ENCODE data around the gene TCF12.

The TCF12 gene

DNA sequence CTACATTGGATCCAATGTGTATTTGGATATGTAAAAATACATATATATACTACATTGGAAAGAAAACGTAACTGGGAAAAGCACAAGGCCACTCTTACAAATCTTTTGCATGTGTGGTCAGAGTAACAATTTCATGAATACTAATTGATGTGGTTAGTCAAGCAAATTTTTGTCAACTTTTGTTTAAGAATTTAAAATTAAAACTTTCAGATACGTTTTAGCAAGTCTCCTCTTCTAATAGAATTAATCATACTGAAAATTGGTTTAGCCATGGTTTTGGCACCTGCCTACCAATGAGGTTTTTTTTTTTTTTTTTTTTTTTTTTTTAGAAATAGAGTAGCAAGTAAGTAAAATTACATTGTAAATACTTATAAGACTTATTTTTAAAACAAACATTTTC lies 304.9 kb downstream of the TCF12 start:
- H3K4me3 ChIP-seq (ENCODE audit: low read depth, low read length), result no peak overlapping the region
- no peaks in the 10 kb centered on the region for H3K9me3 ChIP-seq (ENCODE audit: control insufficient read depth, low read length)
- TF ChIP-seq, protein P1, sequence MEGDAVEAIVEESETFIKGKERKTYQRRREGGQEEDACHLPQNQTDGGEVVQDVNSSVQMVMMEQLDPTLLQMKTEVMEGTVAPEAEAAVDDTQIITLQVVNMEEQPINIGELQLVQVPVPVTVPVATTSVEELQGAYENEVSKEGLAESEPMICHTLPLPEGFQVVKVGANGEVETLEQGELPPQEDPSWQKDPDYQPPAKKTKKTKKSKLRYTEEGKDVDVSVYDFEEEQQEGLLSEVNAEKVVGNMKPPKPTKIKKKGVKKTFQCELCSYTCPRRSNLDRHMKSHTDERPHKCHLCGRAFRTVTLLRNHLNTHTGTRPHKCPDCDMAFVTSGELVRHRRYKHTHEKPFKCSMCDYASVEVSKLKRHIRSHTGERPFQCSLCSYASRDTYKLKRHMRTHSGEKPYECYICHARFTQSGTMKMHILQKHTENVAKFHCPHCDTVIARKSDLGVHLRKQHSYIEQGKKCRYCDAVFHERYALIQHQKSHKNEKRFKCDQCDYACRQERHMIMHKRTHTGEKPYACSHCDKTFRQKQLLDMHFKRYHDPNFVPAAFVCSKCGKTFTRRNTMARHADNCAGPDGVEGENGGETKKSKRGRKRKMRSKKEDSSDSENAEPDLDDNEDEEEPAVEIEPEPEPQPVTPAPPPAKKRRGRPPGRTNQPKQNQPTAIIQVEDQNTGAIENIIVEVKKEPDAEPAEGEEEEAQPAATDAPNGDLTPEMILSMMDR (IDR thresholded peaks at IDR 0.05), result no peak
- no peaks in the 10 kb centered on the region for H3K36me3 ChIP-seq (ENCODE audit: control insufficient read depth, insufficient read depth, low read length)
- H3K27ac ChIP-seq, result no peak overlapping the region
- H3K9ac ChIP-seq, result no peak overlapping the region
- H2AFZ ChIP-seq, result no peak overlapping the region
- peaks cover 6% of the 10 kb centered on the region for H3K79me2 ChIP-seq
- H3K4me1 ChIP-seq, result no peaks in the 10 kb centered on the region
- H3K4me2 ChIP-seq (ENCODE audit: low read length), result no peak overlapping the region
- H3K27me3 ChIP-seq (ENCODE audit: control insufficient read depth, insufficient read depth, low read length), result no peaks in the 10 kb centered on the region

DNA sequence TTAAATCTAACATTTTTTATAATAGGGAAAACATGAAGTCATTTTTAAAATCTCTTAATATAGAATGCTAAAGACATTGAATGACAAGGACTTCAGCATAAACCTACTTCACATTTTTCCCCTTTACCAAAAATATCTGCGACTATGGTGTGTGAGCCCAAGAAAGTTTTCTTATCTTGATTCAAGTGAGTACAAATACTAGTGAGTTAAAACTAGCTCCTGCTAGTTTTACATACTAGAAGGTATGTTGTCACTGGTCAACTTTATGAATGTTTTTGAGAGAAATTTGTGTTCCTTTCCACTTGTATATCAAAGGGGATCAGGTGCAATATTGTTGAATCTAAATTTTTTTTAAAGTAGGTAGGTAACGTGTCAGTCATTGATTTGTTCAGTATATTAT lies 305.4 kb downstream of the TCF12 start:
- no peak overlapping the region for H3K4me2 ChIP-seq (ENCODE audit: low read length)
- no peak overlapping the region for H2AFZ ChIP-seq
- H3K27ac ChIP-seq, result no peak overlapping the region
- peaks cover 6% of the 10 kb centered on the region for H3K79me2 ChIP-seq
- no peak overlapping the region for H3K4me3 ChIP-seq (ENCODE audit: low read depth, low read length)
- TF ChIP-seq, protein P1 (IDR thresholded peaks at IDR 0.05), result no peak
- H3K9ac ChIP-seq, result no peak overlapping the region
- no peaks in the 10 kb centered on the region for H3K4me1 ChIP-seq
- H3K9me3 ChIP-seq (ENCODE audit: control insufficient read depth, low read length), result no peaks in the 10 kb centered on the region
- H3K36me3 ChIP-seq (ENCODE audit: control insufficient read depth, insufficient read depth, low read length), result no peaks in the 10 kb centered on the region
- H3K27me3 ChIP-seq (ENCODE audit: control insufficient read depth, insufficient read depth, low read length), result no peaks in the 10 kb centered on the region

DNA sequence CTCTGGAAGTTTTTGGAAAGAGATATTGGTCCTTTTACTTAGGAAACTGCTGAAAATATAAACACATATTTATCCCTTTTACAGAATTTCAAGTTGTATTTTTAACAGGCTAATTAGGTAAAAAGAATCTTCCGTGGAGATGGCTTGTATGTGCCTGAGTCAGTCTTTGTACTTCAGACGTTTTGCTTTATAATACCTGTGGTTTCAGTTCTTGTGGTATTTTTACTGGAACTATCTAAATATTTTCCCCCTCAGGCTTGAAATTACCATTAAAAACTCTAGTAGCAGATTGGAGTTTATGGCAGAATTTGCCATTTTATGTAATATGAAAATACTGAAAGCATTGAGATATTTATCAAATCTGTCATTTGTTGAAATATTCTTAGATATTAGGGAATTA lies 306.2 kb downstream of the TCF12 start:
- H3K36me3 ChIP-seq (ENCODE audit: control insufficient read depth, insufficient read depth, low read length), result no peaks in the 10 kb centered on the region
- TF ChIP-seq, protein P1 (IDR thresholded peaks at IDR 0.05), result no peak
- H3K4me3 ChIP-seq (ENCODE audit: low read depth, low read length), result no peak overlapping the region
- H3K4me1 ChIP-seq, result no peaks in the 10 kb centered on the region
- no peak overlapping the region for H2AFZ ChIP-seq
- H3K9me3 ChIP-seq (ENCODE audit: control insufficient read depth, low read length), result no peaks in the 10 kb centered on the region
- H3K79me2 ChIP-seq, result peaks cover 2% of the 10 kb centered on the region
- H3K9ac ChIP-seq, result no peak overlapping the region
- no peak overlapping the region for H3K4me2 ChIP-seq (ENCODE audit: low read length)
- H3K27me3 ChIP-seq (ENCODE audit: control insufficient read depth, insufficient read depth, low read length), result no peaks in the 10 kb centered on the region
- no peak overlapping the region for H3K27ac ChIP-seq

- Histone ChIP-seq H3K4me2 (ENCODE audit: low read length) (no peak overlapping the region), H3K79me2 (peaks cover 2% of the 10 kb centered on the region), H3K36me3 (ENCODE audit: control insufficient read depth, insufficient read depth, low read length) (no peaks in the 10 kb centered on the region), H3K4me3 (ENCODE audit: low read depth, low read length) (no peak overlapping the region), H3K9me3 (ENCODE audit: control insufficient read depth, low read length) (no peaks in the 10 kb centered on the region), H2AFZ (no peak overlapping the region), H3K27me3 (ENCODE audit: control insufficient read depth, insufficient read depth, low read length) (no peaks in the 10 kb centered on the region), H3K9ac (no peak overlapping the region), H3K4me1 (no peaks in the 10 kb centered on the region), H3K27ac (no peak overlapping the region)
- TF ChIP-seq, protein P1 (IDR thresholded peaks at IDR 0.05), result no peak
Measured at GRCh38 chr15:57227166-57227565, 308.7 kb downstream of the TCF12 start.

- Histone ChIP-seq H3K4me1 (no peaks in the 10 kb centered on the region), H3K4me3 (ENCODE audit: low read depth, low read length) (no peak overlapping the region), H3K36me3 (ENCODE audit: control insufficient read depth, insufficient read depth, low read length) (no peaks in the 10 kb centered on the region), H3K27ac (no peak overlapping the region), H3K4me2 (ENCODE audit: low read length) (no peak overlapping the region), H2AFZ (no peak overlapping the region), H3K79me2 (peaks cover 2% of the 10 kb centered on the region), H3K27me3 (ENCODE audit: control insufficient read depth, insufficient read depth, low read length) (no peaks in the 10 kb centered on the region), H3K9me3 (ENCODE audit: control insufficient read depth, low read length) (no peaks in the 10 kb centered on the region), H3K9ac (no peak overlapping the region)
- TF ChIP-seq, protein P1 (IDR thresholded peaks at IDR 0.05), result no peak
Measured at GRCh38 chr15:57227899-57228298, 309.5 kb downstream of the TCF12 start.
